GM19239 (cell line): ENCODE measurements around the gene FOXN3.

Experiments used
- DNase-seq: peaks from one replicate; pipeline ENCODE4 v3.0.0; 2011; ENCODE audit warnings: low spot score; ENCODE audit not compliant: insufficient read length
- FAIRE-seq: peaks from 2 replicates; lab custom pipeline; 2011; peaks lifted over from hg19 to GRCh38; lab: Jason Lieb, UNC

Gene FOXN3

GRCh38 chr14:89291351-89291940, 125.6 kb downstream of the FOXN3 start:
- FAIRE-seq (no peak), DNase-seq (no peak)

- DNase-seq = no peak
- no peak for FAIRE-seq
Observed at GRCh38 chr14:89290813-89291212, 126.2 kb downstream of the FOXN3 start.

- DNase-seq (no peak), FAIRE-seq (no peak)
Observed at GRCh38 chr14:89289477-89289876, 127.6 kb downstream of the FOXN3 start.

- no peak for FAIRE-seq
- DNase-seq = no peak
Observed at GRCh38 chr14:89288114-89288513, 128.9 kb downstream of the FOXN3 start.

GRCh38 chr14:89284333-89285058, 132.5 kb downstream of the FOXN3 start:
- DNase-seq = no peak
- no peak for FAIRE-seq

- FAIRE-seq = peak; percentile 59
- DNase-seq = no peak
Observed at GRCh38 chr14:89283327-89284060, 133.5 kb downstream of the FOXN3 start.

GRCh38 chr14:89282191-89282590, 134.8 kb downstream of the FOXN3 start:
- FAIRE-seq = no peak
- DNase-seq = no peak

- FAIRE-seq (no peak), DNase-seq (no peak)
Observed at GRCh38 chr14:89280600-89280999, 136.4 kb downstream of the FOXN3 start.

- no peak for FAIRE-seq
- DNase-seq = no peak
Observed at GRCh38 chr14:89279649-89280232, 137.3 kb downstream of the FOXN3 start.

- FAIRE-seq (no peak), DNase-seq (no peak)
Observed at GRCh38 chr14:89277203-89277602, 139.8 kb downstream of the FOXN3 start.

GRCh38 chr14:89276424-89276975, 140.5 kb downstream of the FOXN3 start:
- peak; percentile 28 for DNase-seq
- FAIRE-seq = peak; percentile 90

GRCh38 chr14:89270439-89271227, 146.4 kb downstream of the FOXN3 start:
- FAIRE-seq (peak; percentile 78), DNase-seq (peak; percentile 9)

GRCh38 chr14:89269404-89269803, 147.6 kb downstream of the FOXN3 start:
- DNase-seq (no peak), FAIRE-seq (no peak)

- DNase-seq = no peak
- no peak for FAIRE-seq
Observed at GRCh38 chr14:89268514-89268913, 148.5 kb downstream of the FOXN3 start.

GRCh38 chr14:89267656-89268055, 149.4 kb downstream of the FOXN3 start:
- DNase-seq = no peak
- FAIRE-seq = no peak

GRCh38 chr14:89267163-89267562, 149.9 kb downstream of the FOXN3 start:
- no peak for FAIRE-seq
- DNase-seq = no peak

GRCh38 chr14:89266754-89267153, 150.3 kb downstream of the FOXN3 start:
- DNase-seq (no peak), FAIRE-seq (no peak)

- DNase-seq (no peak), FAIRE-seq (no peak)
Observed at GRCh38 chr14:89265234-89265633, 151.8 kb downstream of the FOXN3 start.

GRCh38 chr14:89264196-89264800, 152.7 kb downstream of the FOXN3 start:
- FAIRE-seq = peak; percentile 8
- no peak for DNase-seq
